ENCODE data around the gene DES.
A peak's percentile ranks its signal among the peaks of the same experiment; 100 is the strongest.
"Not testable (repeated sequence)": the region's sequence is repeated elsewhere in the genome, so short reads cannot be mapped to it uniquely, and the experiment has no call there.

The DES gene

GRCh38 chr2:219418155-219419011, at the start of gene DES:
TSS of gene DES (plus strand) at chr2:219418377. CDS start at chr2:219418463, 86 bp downstream.
- DNase-seq = no peak

- no peak for DNase-seq
These were observed 49.4 kb upstream of the DES start for GRCh38 chr2:219368690-219369191.

GRCh38 chr2:219369447-219369861, 48.7 kb upstream of the DES start:
- peak; percentile 46 for DNase-seq

GRCh38 chr2:219378163-219378851, 39.9 kb upstream of the DES start:
- no peak for DNase-seq

- DNase-seq = no peak
These were observed 37.3 kb upstream of the DES start for GRCh38 chr2:219380926-219381325.

GRCh38 chr2:219381448-219381847, 36.7 kb upstream of the DES start:
- no peak for DNase-seq

- no peak for DNase-seq
These were observed 34.0 kb upstream of the DES start for GRCh38 chr2:219384083-219384713.

- no peak for DNase-seq
These were observed 33.3 kb upstream of the DES start for GRCh38 chr2:219384859-219385258.

GRCh38 chr2:219385958-219386520, 32.1 kb upstream of the DES start:
- no peak for DNase-seq

- DNase-seq = no peak
These were observed 31.5 kb upstream of the DES start for GRCh38 chr2:219386532-219387280.

GRCh38 chr2:219387306-219388120, 30.7 kb upstream of the DES start, which contains the start of gene DNPEP:
TSS of gene DNPEP (minus strand) at chr2:219387912. CDS start at chr2:219387794, 118 bp downstream.
- peak; percentile 88 for DNase-seq

GRCh38 chr2:219388121-219388906, 29.9 kb upstream of the DES start:
- peak; percentile 88 for DNase-seq

- no peak for DNase-seq
These were observed 29.3 kb upstream of the DES start for GRCh38 chr2:219388907-219389156.

GRCh38 chr2:219392754-219393153, 25.4 kb upstream of the DES start:
- DNase-seq = no peak

- not testable (repeated sequence) for DNase-seq
These were observed 23.1 kb upstream of the DES start for GRCh38 chr2:219395056-219395455.

GRCh38 chr2:219395609-219396008, 22.6 kb upstream of the DES start:
- DNase-seq = no peak

- peak; percentile 34 for DNase-seq
These were observed 21.2 kb upstream of the DES start for GRCh38 chr2:219396863-219397457.

GRCh38 chr2:219398721-219399363, 19.3 kb upstream of the DES start:
- DNase-seq = peak; percentile 93

- DNase-seq = no peak
These were observed 18.3 kb upstream of the DES start for GRCh38 chr2:219399716-219400478.

All from NCI-H2029 (cell line).